Measurements from ENCODE around the gene CSDE1. TPM values are rescaled to one million over a fixed set of nuclear protein-coding genes. Genes with fewer than 3 reads are reported as not detected.
"Not testable (repeated sequence)": the region's sequence is repeated elsewhere in the genome, so short reads cannot be mapped to it uniquely, and the experiment has no call there.

CSDE1 gene
- total RNA-seq, 6 experiments from 2014 or later: 508 to 582 (median 527) TPM

- Mint-ChIP-seq H3K36me3 (ENCODE audit: low read depth) (peaks cover 16% of the 10 kb centered on the region), H3K27ac (peak overlapping the region; percentile 100)
These were observed 560 bp upstream of the CSDE1 start for GRCh38 chr1:114758256-114758832.

GRCh38 chr1:114756949-114757454, 782 bp downstream of the CSDE1 start:
- no peak for TF ChIP-seq CTCF (IDR thresholded peaks at IDR 0.05)
- Mint-ChIP-seq H3K9me3 (no peaks in the 10 kb centered on the region), H3K27me3 (ENCODE audit: insufficient read depth) (no peaks in the 10 kb centered on the region), H3K4me1 (ENCODE audit: low read depth) (peaks cover 61% of the 10 kb centered on the region), H3K36me3 (ENCODE audit: low read depth) (peaks cover 16% of the 10 kb centered on the region), H3K4me3 (peak overlapping the region; percentile 92), H3K27ac (peak overlapping the region; percentile 100)
- no peak for DNase-seq

More at GRCh38 chr1:114758256-114758832, 560 bp upstream of the CSDE1 start:
- DNase-seq: peak; percentile 9
- Mint-ChIP-seq H3K4me3 (peak overlapping the region; percentile 92), H3K9me3 (no peaks in the 10 kb centered on the region; the same call in 1 of the 2 replicates), H3K27me3 (ENCODE audit: insufficient read depth) (no peaks in the 10 kb centered on the region), H3K4me1 (ENCODE audit: low read depth) (peaks cover 48% of the 10 kb centered on the region)
- 0 out of 2 replicates have a peak, but pooled peaks have one; percentile 4 for TF ChIP-seq CTCF (IDR thresholded peaks at IDR 0.05)

GRCh38 chr1:114756009-114756892, 1.5 kb downstream of the CSDE1 start:
- Mint-ChIP-seq H3K9me3 (no peaks in the 10 kb centered on the region), H3K27ac (peak overlapping the region; percentile 100), H3K4me1 (ENCODE audit: low read depth) (peaks cover 69% of the 10 kb centered on the region), H3K36me3 (ENCODE audit: low read depth) (peaks cover 16% of the 10 kb centered on the region), H3K4me3 (peak overlapping the region; percentile 92), H3K27me3 (ENCODE audit: insufficient read depth) (no peaks in the 10 kb centered on the region)
- TF ChIP-seq CTCF (IDR thresholded peaks at IDR 0.05): no peak
- DNase-seq: no peak

- peak overlapping the region; percentile 51 for H3K27ac Mint-ChIP-seq
- H3K4me3 Mint-ChIP-seq: peak overlapping the region; percentile 92
- H3K27me3 Mint-ChIP-seq (ENCODE audit: insufficient read depth): no peaks in the 10 kb centered on the region
- no peak for TF ChIP-seq CTCF (IDR thresholded peaks at IDR 0.05)
- no peaks in the 10 kb centered on the region for H3K9me3 Mint-ChIP-seq
- DNase-seq: no peak
- H3K4me1 Mint-ChIP-seq (ENCODE audit: low read depth): peaks cover 79% of the 10 kb centered on the region
- H3K36me3 Mint-ChIP-seq (ENCODE audit: low read depth): peaks cover 19% of the 10 kb centered on the region
These were observed 2.5 kb downstream of the CSDE1 start for GRCh38 chr1:114755006-114755931.

- not testable (repeated sequence) for H3K4me3 Mint-ChIP-seq
- H3K36me3 Mint-ChIP-seq (ENCODE audit: low read depth): peaks cover 34% of the 10 kb centered on the region
These were observed 4.1 kb downstream of the CSDE1 start for GRCh38 chr1:114753702-114754101.

More at GRCh38 chr1:114753702-114754101, 4.1 kb downstream of the CSDE1 start:
- DNase-seq; H3K27ac Mint-ChIP-seq; H3K27me3 Mint-ChIP-seq (ENCODE audit: insufficient read depth); H3K9me3 Mint-ChIP-seq: not testable (repeated sequence)
- H3K4me1 Mint-ChIP-seq (ENCODE audit: low read depth): peaks cover 85% of the 10 kb centered on the region
